Large intestine (tissue), 3 donors: Measurements from ENCODE around the gene AARS2. TPM values are rescaled to one million over a fixed set of nuclear protein-coding genes. Genes with fewer than 3 reads are reported as not detected.

ENCODE experiments used
- DNase-seq, 2 donors: peaks; one replicate each; pipeline versions ENCODE4 v3.0.0 to v3.0.0-alpha.2; 2013
- H3K27ac ChIP-seq: one replicate; pipeline ENCODE4 v1.5.1; 2013; ENCODE audit warnings: low read length
- H3K27me3 ChIP-seq: 2 replicates; pipeline ENCODE4 v1.6.1; 2013; ENCODE audit warnings: low read length; ENCODE audit not compliant: control insufficient read depth, insufficient read depth
- H3K36me3 ChIP-seq: 2 replicates; pipeline ENCODE4 v1.6.1; 2013; ENCODE audit warnings: low read length; ENCODE audit not compliant: control insufficient read depth, insufficient read depth
- H3K4me1 ChIP-seq: one replicate; pipeline ENCODE4 v1.6.1; 2013; ENCODE audit warnings: low read length; ENCODE audit not compliant: control insufficient read depth, insufficient read depth
- H3K4me3 ChIP-seq: one replicate; pipeline ENCODE4 v1.5.1; 2013; ENCODE audit warnings: low read length
- H3K9me3 ChIP-seq: one replicate; pipeline ENCODE4 v1.6.1; 2013; ENCODE audit warnings: mild to moderate bottlenecking, low read depth, low read length, moderate library complexity; ENCODE audit not compliant: control insufficient read depth
- WGBS: methylation state at CpG from one replicate; pipeline ENCODE4 v1.1.5; 2013; ENCODE audit warnings: low lambda C conversion rate; ENCODE audit not compliant: insufficient coverage; 5-methylcytosine and 5-hydroxymethylcytosine counted together
- polyA plus RNA-seq: library from polyadenylated mRNA; unstranded; fragments of 120-200 nt; gene quantifications from one replicate; pipeline ENCODE4 v1.2.1, GENCODE V29; 2013

The AARS2 gene
- polyA plus RNA-seq, 1 donor = 14.3 TPM

DNA sequence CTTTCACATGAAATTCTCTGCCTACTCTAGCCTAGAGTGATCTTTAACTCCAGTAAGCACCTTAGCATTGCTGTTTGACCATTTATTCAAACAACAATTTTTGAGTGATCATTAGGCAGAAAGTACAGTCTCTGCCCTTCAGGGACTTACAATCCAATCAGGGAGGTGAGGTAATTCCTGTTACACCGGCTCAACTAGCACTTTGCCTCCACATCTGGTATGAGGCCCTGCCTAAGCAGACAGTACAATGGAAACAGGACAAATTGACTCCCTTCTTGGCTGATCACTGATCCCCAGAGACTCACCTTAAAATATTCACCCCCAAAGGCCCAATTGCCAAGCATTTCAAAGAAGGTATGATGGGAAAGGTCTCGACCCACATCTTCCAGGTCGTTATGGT, 1.4 kb downstream of the AARS2 start:
- no CpG with 5 or more reads among the region's 3 CpGs for WGBS
- H3K4me1 ChIP-seq = peaks cover 29% of the 10 kb centered on the region
- peaks cover 5% of the 10 kb centered on the region for H3K27me3 ChIP-seq
- no peak overlapping the region for H3K4me3 ChIP-seq
- no peaks in the 10 kb centered on the region for H3K9me3 ChIP-seq
- peaks cover 42% of the 10 kb centered on the region for H3K36me3 ChIP-seq
- no peak overlapping the region for H3K27ac ChIP-seq
- no peak for DNase-seq

- Histone ChIP-seq H3K36me3 (peaks cover 46% of the 10 kb centered on the region), H3K4me1 (peaks cover 29% of the 10 kb centered on the region), H3K9me3 (no peaks in the 10 kb centered on the region), H3K4me3 (no peak overlapping the region), H3K27ac (no peak overlapping the region), H3K27me3 (peaks cover 3% of the 10 kb centered on the region)
- WGBS = no CpG with 5 or more reads among the region's 2 CpGs
- DNase-seq = no peak
These were observed 1.8 kb downstream of the AARS2 start for GRCh38 chr6:44311304-44311703.

DNA sequence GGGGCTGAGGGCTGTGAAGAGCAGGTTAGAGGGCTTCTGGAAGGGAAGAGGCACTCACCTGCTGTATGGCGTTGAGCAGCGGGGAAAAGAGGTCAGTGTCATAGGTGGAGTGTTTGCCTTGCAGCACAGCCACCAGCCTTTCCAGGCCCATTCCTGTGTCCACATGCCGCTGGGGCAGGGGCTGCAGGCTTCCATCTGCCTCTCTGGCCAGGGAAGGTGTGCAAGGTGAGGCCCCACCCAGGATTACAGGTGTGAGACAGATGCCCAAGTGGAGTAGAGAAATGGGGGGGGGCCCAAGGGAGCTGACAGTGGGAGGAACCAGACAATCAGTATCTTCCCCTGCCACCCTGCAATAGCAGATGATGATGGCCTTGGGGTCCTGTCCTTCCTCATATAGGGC, 2.9 kb downstream of the AARS2 start:
- no peaks in the 10 kb centered on the region for H3K27me3 ChIP-seq
- peaks cover 29% of the 10 kb centered on the region for H3K4me1 ChIP-seq
- WGBS = no CpG with 5 or more reads among the region's 3 CpGs
- no peak overlapping the region for H3K27ac ChIP-seq
- H3K36me3 ChIP-seq = peaks cover 57% of the 10 kb centered on the region
- no peak overlapping the region for H3K4me3 ChIP-seq
- H3K9me3 ChIP-seq = no peaks in the 10 kb centered on the region
- no peak for DNase-seq

- Histone ChIP-seq H3K27me3 (no peaks in the 10 kb centered on the region), H3K9me3 (no peaks in the 10 kb centered on the region), H3K27ac (no peak overlapping the region), H3K36me3 (peaks cover 63% of the 10 kb centered on the region), H3K4me3 (no peak overlapping the region), H3K4me1 (peaks cover 29% of the 10 kb centered on the region)
- peak; percentile 56 to 87 for DNase-seq
These were observed 3.5 kb downstream of the AARS2 start for GRCh38 chr6:44309631-44310030.

GRCh38 chr6:44309092-44309491, 4.1 kb downstream of the AARS2 start:
- peaks cover 68% of the 10 kb centered on the region for H3K36me3 ChIP-seq
- H3K9me3 ChIP-seq = no peaks in the 10 kb centered on the region
- H3K27me3 ChIP-seq = no peaks in the 10 kb centered on the region
- no peak overlapping the region for H3K27ac ChIP-seq
- no peak for DNase-seq
- no peak overlapping the region for H3K4me3 ChIP-seq
- peaks cover 29% of the 10 kb centered on the region for H3K4me1 ChIP-seq
- WGBS = no CpG with 5 or more reads among the region's 2 CpGs

- no peaks in the 10 kb centered on the region for H3K27me3 ChIP-seq
- peaks cover 25% of the 10 kb centered on the region for H3K4me1 ChIP-seq
- DNase-seq = no peak
- no peak overlapping the region for H3K27ac ChIP-seq
- H3K4me3 ChIP-seq = no peak overlapping the region
- no peaks in the 10 kb centered on the region for H3K9me3 ChIP-seq
- H3K36me3 ChIP-seq = peaks cover 87% of the 10 kb centered on the region
- no CpG with 5 or more reads among the region's 10 CpGs for WGBS
These were observed 5.9 kb downstream of the AARS2 start for GRCh38 chr6:44307217-44307616.

GRCh38 chr6:44306710-44307109, 6.4 kb downstream of the AARS2 start:
- no peak for DNase-seq
- H3K9me3 ChIP-seq = no peaks in the 10 kb centered on the region
- WGBS = no CpG with 5 or more reads among the region's 8 CpGs
- H3K27ac ChIP-seq = no peak overlapping the region
- H3K27me3 ChIP-seq = no peaks in the 10 kb centered on the region
- H3K4me3 ChIP-seq = no peak overlapping the region
- H3K4me1 ChIP-seq = peaks cover 21% of the 10 kb centered on the region
- peaks cover 92% of the 10 kb centered on the region for H3K36me3 ChIP-seq

- H3K36me3 ChIP-seq = peaks cover 97% of the 10 kb centered on the region
- peaks cover 12% of the 10 kb centered on the region for H3K4me1 ChIP-seq
- no peak overlapping the region for H3K27ac ChIP-seq
- no peaks in the 10 kb centered on the region for H3K27me3 ChIP-seq
- no peak overlapping the region for H3K4me3 ChIP-seq
- H3K9me3 ChIP-seq = no peaks in the 10 kb centered on the region
- DNase-seq = no peak
- no CpG with 5 or more reads among the region's 5 CpGs for WGBS
These were observed 7.9 kb downstream of the AARS2 start for GRCh38 chr6:44305200-44305725.

- peaks cover 96% of the 10 kb centered on the region for H3K36me3 ChIP-seq
- no peaks in the 10 kb centered on the region for H3K27me3 ChIP-seq
- peaks cover 7% of the 10 kb centered on the region for H3K4me1 ChIP-seq
- no peak for DNase-seq
- no CpG with 5 or more reads among the region's 25 CpGs for WGBS
- no peak overlapping the region for H3K4me3 ChIP-seq
- no peak overlapping the region for H3K27ac ChIP-seq
- no peaks in the 10 kb centered on the region for H3K9me3 ChIP-seq
These were observed 8.6 kb downstream of the AARS2 start for GRCh38 chr6:44304282-44305199.

DNA sequence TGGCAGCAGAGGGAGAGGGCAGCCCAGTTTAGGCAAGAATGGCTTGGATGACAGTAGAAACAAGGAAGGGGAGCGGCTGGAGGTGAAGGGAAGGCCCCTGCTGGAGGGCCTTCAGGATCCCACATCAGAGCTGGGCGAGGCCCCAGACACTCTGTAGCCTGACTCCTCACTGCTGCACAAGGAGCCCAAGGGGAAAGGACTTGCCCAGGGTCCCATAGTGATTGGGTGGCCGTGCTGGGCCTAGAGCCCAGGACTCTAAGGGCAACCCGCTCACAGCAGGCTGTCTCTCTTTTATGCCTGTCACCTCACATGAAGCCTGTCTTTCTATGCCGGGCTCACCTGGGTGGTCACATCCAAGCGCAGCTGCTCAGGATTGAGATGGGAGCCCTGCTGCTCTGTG, 9.3 kb downstream of the AARS2 start:
- H3K36me3 ChIP-seq = peaks cover 90% of the 10 kb centered on the region
- peaks cover under 1% of the 10 kb centered on the region for H3K4me1 ChIP-seq
- no peaks in the 10 kb centered on the region for H3K27me3 ChIP-seq
- H3K9me3 ChIP-seq = no peaks in the 10 kb centered on the region
- no peak for DNase-seq
- WGBS = no CpG with 5 or more reads among the region's 6 CpGs
- H3K4me3 ChIP-seq = no peak overlapping the region
- H3K27ac ChIP-seq = no peak overlapping the region

GRCh38 chr6:44302856-44303255, 10.3 kb downstream of the AARS2 start:
- H3K9me3 ChIP-seq = no peaks in the 10 kb centered on the region
- H3K4me1 ChIP-seq = peaks cover 8% of the 10 kb centered on the region
- H3K27ac ChIP-seq = no peak overlapping the region
- peaks cover 3% of the 10 kb centered on the region for H3K27me3 ChIP-seq
- peaks cover 81% of the 10 kb centered on the region for H3K36me3 ChIP-seq
- no peak for DNase-seq
- no peak overlapping the region for H3K4me3 ChIP-seq
- no CpG with 5 or more reads among the region's 12 CpGs for WGBS
